Esophagus squamous epithelium (tissue), 5 donors: ENCODE data around the gene COA6. TPM values are rescaled to one million over a fixed set of nuclear protein-coding genes. Genes with fewer than 3 reads are reported as not detected.

Experiments
- DNase-seq: peaks from one replicate; lab custom pipeline; 2025; lab: John Stamatoyannopoulos, UW
- H3K27ac ChIP-seq, 4 donors: fragments of 200-600 bp; sonication (generic); one replicate each; pipeline ENCODE4 v1.5.1; 2016 to 2019; ENCODE audit warnings: mild to moderate bottlenecking in 1 of 4
- H3K27me3 ChIP-seq, 4 donors: fragments of 200-600 bp; sonication (generic); 1 replicate in 3 of 4; 2 replicates in 1 of 4; pipeline versions ENCODE4 v1.5.1 to v1.6.0; 2017 to 2021; ENCODE audit warnings: antibody characterized with exemption in 1 of 4
- H3K36me3 ChIP-seq, 3 donors: fragments of 200-600 bp; sonication (generic); one replicate each; pipeline ENCODE4 v1.5.1; 2016 to 2019
- H3K4me1 ChIP-seq, 3 donors: fragments of 200-600 bp; sonication (generic); one replicate each; pipeline ENCODE4 v1.5.1; 2017 to 2019
- H3K4me3 ChIP-seq, 4 donors: fragments of 200-600 bp; sonication (generic); 1 replicate in 3 of 4; 2 replicates in 1 of 4; pipeline ENCODE4 v1.5.1; 2016 to 2019; ENCODE audit warnings: mild to moderate bottlenecking in 2 of 4, moderate library complexity in 1 of 4
- H3K9me3 ChIP-seq, 3 donors: fragments of 200-600 bp; sonication (generic); one replicate each; pipeline ENCODE4 v1.5.1; 2016 to 2019
- CTCF ChIP-seq, 6 experiments: fragments of 450-650 bp in 4 of 6; fragments of 200-600 bp in 2 of 6; sonication (generic) in 2 of 6; IDR thresholded peaks; one replicate each; pipeline ENCODE4 v1.5.1; 2016 to 2019; ENCODE audit warnings: antibody characterized with exemption in 6 of 6, mild to moderate bottlenecking in 4 of 6, moderate library complexity in 4 of 6
- POLR2A ChIP-seq, 4 donors: fragments of 450-650 bp; IDR thresholded peaks; one replicate each; pipeline ENCODE4 v1.6.1; 2017; ENCODE audit warnings: antibody characterized with exemption in 4 of 4, mild to moderate bottlenecking in 4 of 4, moderate library complexity in 3 of 4
- WGBS, 2 donors: methylation state at CpG; one replicate each; pipeline ENCODE4 v1.1.5; 2018; 5-methylcytosine and 5-hydroxymethylcytosine counted together
- intact Hi-C: fragments of 100-400 bp; cut with DNase I; formaldehyde crosslinking; loops from one replicate; pipeline ENCODE4 v1.15.0; 2022
- total RNA-seq, 4 donors: library from RNA; depleted of rRNA; stranded (reverse); fragments of >200 nt; gene quantifications; one replicate each; pipeline ENCODE4 v1.1.0, GENCODE V29; 2016
- donor health status: DM: yes; HTN: yes; CAD: no.

Gene COA6
- total RNA-seq, 4 donors from 2014 or later = 17.1 to 33.5 (median 24.6) TPM

DNA sequence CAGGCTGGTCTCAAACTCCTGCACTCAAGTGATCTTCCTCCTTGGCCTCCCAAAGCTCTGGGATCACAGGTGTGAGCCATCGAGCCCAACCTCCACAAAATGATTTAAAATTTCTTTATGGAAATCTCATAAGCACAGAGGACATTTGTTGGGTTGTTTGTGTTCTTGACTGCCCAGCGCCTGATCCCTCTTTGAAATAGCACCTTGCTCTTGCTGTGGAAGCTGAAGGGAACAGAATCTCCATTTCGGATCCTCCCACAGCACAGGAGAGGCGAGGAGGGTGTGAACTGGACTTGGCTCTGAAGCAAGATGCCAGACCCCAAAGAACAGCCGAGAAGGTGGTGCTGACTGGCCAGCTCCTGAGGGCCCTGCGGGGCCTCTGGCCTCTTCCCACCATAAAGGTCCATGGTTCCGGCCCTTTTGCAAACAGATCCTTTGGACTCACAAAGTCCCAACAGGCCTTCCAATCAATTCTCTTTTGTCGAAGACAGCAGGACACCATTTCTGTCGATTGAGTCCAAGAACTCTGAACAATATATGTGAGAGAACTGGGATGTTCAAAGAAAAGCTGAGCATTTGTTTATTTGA is 45.6 kb upstream of the COA6 start:
- DNase-seq = no peak
- H3K27ac ChIP-seq = no peak overlapping the region
- H3K4me3 ChIP-seq = no peak overlapping the region
- H3K9me3 ChIP-seq = no peaks in the 10 kb centered on the region
- H3K4me1 ChIP-seq = peaks cover 0 to 11% (median 0%) of the 10 kb centered on the region in 3 donors
- H3K36me3 ChIP-seq = no peaks in the 10 kb centered on the region
- no peak for TF ChIP-seq CTCF (IDR thresholded peaks at IDR 0.05)
- 82 to 85% methylated on average over 8 to 9 of the region's 9 CpGs for WGBS, 2 donors
- peaks cover 0 to 41% (median 0%) of the 10 kb centered on the region in 4 donors for H3K27me3 ChIP-seq
- intact Hi-C loops = loop anchor here (10.0 kb wide), 1 partner anchor 173 kb away; no protein-coding TSS in a partner anchor

DNA sequence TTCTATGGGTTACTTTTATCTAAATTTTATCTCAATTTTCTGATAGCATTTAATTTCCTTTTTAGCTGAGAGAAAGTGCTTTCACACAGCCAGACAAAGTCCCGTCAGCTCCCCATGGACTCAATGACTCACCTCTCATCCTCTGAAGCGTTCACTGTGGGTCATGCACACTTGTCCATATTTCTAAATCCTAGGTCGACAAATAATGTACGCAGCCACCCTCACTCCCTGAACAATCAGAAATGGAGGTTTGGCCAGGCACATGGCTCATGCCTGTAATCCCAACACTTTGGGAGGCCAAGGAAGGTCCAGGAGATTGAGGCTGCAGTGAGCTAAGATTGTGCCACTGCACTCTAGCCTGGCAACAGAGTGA is 42.4 kb upstream of the COA6 start:
- no peaks in the 10 kb centered on the region for H3K9me3 ChIP-seq
- no peak overlapping the region for H3K4me3 ChIP-seq
- 82 to 93% methylated on average over 4 of the region's 4 CpGs for WGBS, 2 donors
- TF ChIP-seq POLR2A (IDR thresholded peaks at IDR 0.05) (no peak), CTCF (IDR thresholded peaks at IDR 0.05) (no peak)
- no peaks in the 10 kb centered on the region for H3K36me3 ChIP-seq
- intact Hi-C loops = no loop called here
- H3K27ac ChIP-seq = no peak overlapping the region
- peaks cover 0 to 22% (median 0%) of the 10 kb centered on the region in 4 donors for H3K27me3 ChIP-seq
- peaks cover 0 to 11% (median 0%) of the 10 kb centered on the region in 3 donors for H3K4me1 ChIP-seq
- no peak for DNase-seq

GRCh38 chr1:234331507-234331906 is 41.7 kb upstream of the COA6 start:
- no peak overlapping the region for H3K27ac ChIP-seq
- no peak overlapping the region for H3K4me3 ChIP-seq
- peaks cover 0 to 6% (median 0%) of the 10 kb centered on the region in 3 donors for H3K4me1 ChIP-seq
- no peak for TF ChIP-seq CTCF (IDR thresholded peaks at IDR 0.05)
- no peak for TF ChIP-seq POLR2A (IDR thresholded peaks at IDR 0.05)
- no peaks in the 10 kb centered on the region for H3K36me3 ChIP-seq
- 56% methylated on average over 2 of the region's 2 CpGs for WGBS, 2 donors
- peaks cover 0 to 15% (median 0%) of the 10 kb centered on the region in 4 donors for H3K27me3 ChIP-seq
- peaks cover 0 to 6% (median 0%) of the 10 kb centered on the region in 3 donors for H3K9me3 ChIP-seq
- DNase-seq = no peak
- intact Hi-C loops = no loop called here

DNA sequence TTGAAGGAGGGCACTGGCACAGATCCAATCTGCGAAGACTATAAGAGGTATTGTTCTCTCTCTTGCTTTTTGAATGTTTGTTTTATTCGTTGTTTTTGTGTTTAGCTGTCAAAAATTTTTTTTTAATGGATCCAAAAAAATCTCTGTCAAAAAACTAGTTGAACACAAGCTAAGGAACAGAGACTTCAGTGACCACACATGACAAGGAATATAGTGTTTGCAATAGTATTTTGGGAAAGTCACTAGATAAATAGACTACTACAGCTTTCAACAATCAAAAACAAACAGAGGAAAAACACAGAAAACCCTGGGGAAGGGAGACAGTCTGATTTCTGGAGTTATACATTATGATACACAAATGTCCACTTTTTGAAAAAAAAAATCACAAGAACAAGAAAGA is 36.9 kb upstream of the COA6 start:
- WGBS, 2 donors = 73 to 77% methylated on average over 2 of the region's 2 CpGs
- no peaks in the 10 kb centered on the region for H3K4me1 ChIP-seq

More for the DNA sequence above, 36.9 kb upstream of the COA6 start:
- H3K9me3 ChIP-seq = peaks cover 0 to 37% (median 11%) of the 10 kb centered on the region in 3 donors
- no peak overlapping the region for H3K27ac ChIP-seq
- intact Hi-C loops = no loop called here
- no peak for TF ChIP-seq POLR2A (IDR thresholded peaks at IDR 0.05)
- TF ChIP-seq CTCF (IDR thresholded peaks at IDR 0.05) = no peak
- no peak for DNase-seq
- no peak overlapping the region for H3K4me3 ChIP-seq
- H3K36me3 ChIP-seq = no peaks in the 10 kb centered on the region
- H3K27me3 ChIP-seq = peaks cover 0 to 8% (median 0%) of the 10 kb centered on the region in 4 donors
